ENCODE data around the gene ZRANB3.

GRCh38 chr2:135311962-135312361, 219.1 kb downstream of the ZRANB3 start:
- TF ChIP-seq TEAD4 (CRISPR knock-in tag; IDR thresholded peaks at IDR 0.05): no peak
- TF ChIP-seq IRF2 (CRISPR knock-in tag; IDR thresholded peaks at IDR 0.05; ENCODE audit: borderline replicate concordance, low read depth): no peak
- no peak for TF ChIP-seq ZNF263 (CRISPR knock-in tag; IDR thresholded peaks at IDR 0.05; ENCODE audit: low read depth)
- TF ChIP-seq CTCF (IDR thresholded peaks at IDR 0.05): no peak
- TF ChIP-seq TP53 (CRISPR knock-in tag; IDR thresholded peaks at IDR 0.05): no peak
- no peak for TF ChIP-seq FOXP4 (CRISPR knock-in tag; IDR thresholded peaks at IDR 0.05)
- no peak for TF ChIP-seq USF2 (CRISPR knock-in tag; IDR thresholded peaks at IDR 0.05)
- TF ChIP-seq GTF2I (CRISPR knock-in tag; conservative IDR thresholded peaks at IDR 0.05): no peak
- no peak for TF ChIP-seq FOXK1 (CRISPR knock-in tag; IDR thresholded peaks at IDR 0.05)
